Middle frontal gyrus (tissue), 1 donor: ENCODE data around the gene TMEM190.
A peak's percentile ranks its signal among the peaks of the same experiment; 100 is the strongest.
"Not testable (repeated sequence)": the region's sequence is repeated elsewhere in the genome, so short reads cannot be mapped to it uniquely, and the experiment has no call there.

Experiments used
- DNase-seq: peaks from one replicate; pipeline ENCODE4 v3.0.0-alpha.2; 2015; ENCODE audit warnings: low spot score; ENCODE audit errors: extremely low spot score

Gene TMEM190

DNA sequence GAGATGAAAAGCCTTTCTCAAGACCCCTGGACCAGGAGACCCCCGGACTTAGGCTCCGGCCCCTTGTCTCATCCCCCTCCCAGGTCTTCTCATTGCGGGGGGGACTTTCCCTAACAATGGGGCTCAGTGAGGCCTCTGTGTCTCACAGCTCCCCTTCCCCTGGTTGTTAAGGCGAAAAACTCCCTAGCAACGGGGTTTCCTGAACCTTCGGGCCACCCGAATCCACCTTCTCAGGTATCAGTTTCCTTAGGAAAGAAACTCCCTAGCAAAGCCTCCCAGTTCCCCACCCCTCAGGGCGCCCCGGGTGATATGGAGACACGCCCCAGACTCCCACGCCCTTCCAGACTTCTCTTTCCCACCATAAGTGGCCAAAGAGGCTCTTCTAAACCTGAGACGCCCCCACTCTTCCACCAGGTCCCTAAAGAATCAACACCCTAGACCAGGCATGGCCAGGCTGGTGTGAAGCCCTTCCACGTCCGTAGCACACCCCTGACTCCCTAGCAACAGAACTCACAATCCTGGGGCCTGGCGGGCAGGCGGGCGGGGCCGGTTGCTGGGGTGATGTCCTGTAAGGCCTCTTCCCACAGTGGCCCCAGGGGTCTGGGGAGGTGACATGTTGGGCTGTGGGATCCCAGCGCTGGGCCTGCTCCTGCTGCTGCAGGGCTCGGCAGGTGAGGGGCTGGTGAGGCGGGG lies at the start of gene TMEM190:
TSS of gene TMEM190 (plus strand) at position 586 of the 693 bp plus-strand sequence. CDS start at position 614, 28 bp downstream.
- DNase-seq, result no peak

- not testable (repeated sequence) for DNase-seq
Measured at GRCh38 chr19:55328774-55329318, 47.8 kb upstream of the TMEM190 start.

DNA sequence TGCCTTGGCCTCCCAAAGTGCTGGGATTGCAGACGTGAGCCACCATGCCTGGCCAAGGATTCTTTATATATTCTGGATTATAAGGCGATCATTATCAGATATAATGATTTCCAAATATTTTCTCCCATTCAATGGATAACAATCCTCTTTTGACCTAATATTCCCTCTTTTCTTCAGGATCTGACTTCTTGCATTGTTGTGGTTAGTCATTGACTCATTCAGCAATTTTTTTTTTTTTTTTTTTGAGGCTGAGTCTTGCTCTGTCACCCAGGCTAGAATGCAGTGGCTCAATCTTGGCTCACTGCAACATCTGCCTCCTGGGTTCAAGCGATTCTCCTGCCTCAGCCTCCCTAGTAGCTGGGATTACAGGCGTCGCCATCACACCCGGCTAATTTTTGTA lies 46.8 kb upstream of the TMEM190 start:
- not testable (repeated sequence) for DNase-seq

DNA sequence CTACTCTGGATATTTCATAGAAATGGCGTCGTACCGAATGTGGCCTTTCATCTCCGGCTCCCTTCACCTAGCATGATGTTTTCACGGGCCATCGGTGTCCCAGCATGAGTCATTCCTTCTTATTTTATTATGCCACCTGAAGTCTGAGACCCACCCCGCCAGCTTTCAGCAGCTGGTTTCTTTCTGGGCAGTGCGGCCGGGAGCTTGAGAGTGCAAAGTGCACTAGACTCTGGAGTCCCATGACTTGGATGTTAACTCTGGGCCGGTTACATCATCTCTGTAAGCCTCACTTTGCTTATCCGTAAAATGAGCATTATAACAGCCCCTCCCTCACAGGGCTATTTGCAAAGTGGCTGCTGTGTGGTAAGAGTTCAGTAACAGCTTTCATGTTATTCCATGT lies 42.8 kb upstream of the TMEM190 start:
- DNase-seq, result no peak

- no peak for DNase-seq
Measured at GRCh38 chr19:55336101-55336500, 40.5 kb upstream of the TMEM190 start.

DNA sequence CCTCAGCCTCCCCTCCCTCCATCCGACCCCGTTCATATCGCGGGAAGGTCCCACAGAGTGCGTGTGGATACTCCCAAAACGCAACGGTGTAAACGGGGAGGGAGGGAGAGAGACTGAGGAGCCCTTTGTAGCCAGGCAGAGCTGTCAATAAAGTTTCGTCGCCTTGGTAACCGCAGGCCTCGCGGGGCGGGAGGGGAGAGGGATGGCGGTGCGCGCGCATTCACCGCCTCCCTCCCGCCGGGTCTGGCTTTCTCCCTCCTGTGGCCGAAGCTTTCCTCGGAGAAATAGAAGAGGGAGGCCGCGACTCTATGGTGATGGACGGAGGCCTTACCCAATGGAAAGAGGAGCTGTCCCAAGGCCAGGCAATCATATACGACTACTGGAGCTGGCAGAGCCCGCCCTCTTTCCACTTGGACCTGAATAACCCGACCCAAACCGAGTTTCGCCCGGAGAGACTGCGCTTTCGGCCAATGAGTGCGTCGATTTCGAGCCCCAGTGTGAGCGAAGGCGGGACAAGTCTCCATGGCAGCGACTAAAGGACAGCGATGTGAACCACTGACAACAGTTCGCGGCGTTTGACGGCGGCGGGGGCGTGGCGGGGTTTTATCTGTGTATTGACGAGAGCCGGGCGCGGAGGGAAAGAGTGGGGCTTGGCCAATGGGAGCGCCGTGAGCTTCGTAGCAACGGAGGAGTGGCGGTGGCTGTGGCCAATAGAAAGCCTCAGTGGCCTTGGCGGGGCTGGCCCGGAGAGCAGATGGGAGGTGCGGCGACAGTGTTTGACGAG lies 37.3 kb upstream of the TMEM190 start, which contains the start of gene KMT5C:
TSS of gene KMT5C (plus strand) at position 772 of the 784 bp plus-strand sequence. CDS start 2,061 bp downstream, outside the sequence.
- peak; percentile 100 for DNase-seq

DNA sequence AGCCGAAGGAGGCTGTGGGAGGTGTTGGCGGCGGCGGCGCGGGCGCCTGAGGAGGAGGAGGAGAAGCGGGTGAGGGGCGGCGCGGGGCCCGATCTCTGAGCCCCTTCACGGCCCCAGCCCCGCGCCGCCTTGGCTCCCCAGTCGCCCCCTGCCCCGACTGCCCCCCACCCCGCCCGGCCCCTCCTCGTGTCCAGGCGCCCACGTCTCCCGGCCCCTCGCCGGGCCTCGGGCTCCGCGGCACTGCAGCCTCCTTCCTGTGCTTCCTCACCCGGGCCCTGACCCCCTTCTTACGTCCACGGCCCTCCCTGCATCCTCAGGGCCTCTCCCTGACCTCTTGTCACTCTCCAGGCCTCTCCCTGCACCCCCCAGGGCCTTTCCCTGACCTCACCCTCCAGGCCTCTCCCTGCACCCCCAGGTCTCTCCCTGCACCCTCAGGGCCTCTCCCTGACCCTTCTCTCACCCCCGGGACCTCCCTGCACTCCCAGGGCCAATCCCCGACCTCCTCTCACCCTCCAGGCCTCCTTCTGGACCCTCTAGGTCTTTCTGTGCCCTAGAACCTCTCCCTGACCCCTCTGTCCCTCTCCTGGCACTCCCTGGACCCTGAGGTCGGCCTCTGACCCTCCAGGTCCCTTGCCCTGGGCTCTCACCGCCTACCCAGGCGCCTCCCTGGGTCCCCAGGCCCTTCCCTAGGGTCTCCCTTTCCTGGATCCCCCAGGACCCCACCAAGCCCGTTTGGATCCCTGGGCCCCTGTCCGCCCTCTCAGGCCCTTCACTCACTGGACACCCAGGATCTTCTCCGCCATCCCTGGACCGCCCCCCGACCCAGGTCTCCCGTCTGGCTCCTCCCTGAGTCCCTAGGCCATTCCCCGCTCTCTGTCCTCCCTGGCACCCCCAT lies 36.5 kb upstream of the TMEM190 start:
- DNase-seq, result no peak

DNA sequence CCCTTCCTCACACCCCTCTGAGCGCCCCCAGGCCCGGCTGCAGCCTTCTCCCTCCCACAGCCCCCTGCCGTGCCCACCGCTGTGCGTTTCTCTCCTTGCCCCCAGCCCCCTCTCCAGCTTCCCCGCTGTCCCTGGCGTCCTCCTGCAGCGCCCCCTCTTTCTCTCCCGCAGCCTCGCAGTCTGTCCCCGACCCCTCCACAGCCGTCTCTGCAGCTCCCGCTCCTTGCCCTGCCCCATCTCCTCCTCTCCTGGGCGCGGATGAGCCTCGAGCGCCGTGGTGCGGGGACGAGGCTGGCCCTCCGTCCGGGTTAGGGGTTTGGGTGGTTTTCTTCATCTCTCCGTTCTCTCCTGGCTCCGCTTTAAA lies 35.9 kb upstream of the TMEM190 start:
- DNase-seq, result no peak

GRCh38 chr19:55341171-55341588 lies 35.4 kb upstream of the TMEM190 start:
- DNase-seq, result no peak

GRCh38 chr19:55341595-55342531 lies 34.8 kb upstream of the TMEM190 start:
- DNase-seq, result no peak

GRCh38 chr19:55344444-55344843 lies 32.2 kb upstream of the TMEM190 start:
- DNase-seq, result no peak

DNA sequence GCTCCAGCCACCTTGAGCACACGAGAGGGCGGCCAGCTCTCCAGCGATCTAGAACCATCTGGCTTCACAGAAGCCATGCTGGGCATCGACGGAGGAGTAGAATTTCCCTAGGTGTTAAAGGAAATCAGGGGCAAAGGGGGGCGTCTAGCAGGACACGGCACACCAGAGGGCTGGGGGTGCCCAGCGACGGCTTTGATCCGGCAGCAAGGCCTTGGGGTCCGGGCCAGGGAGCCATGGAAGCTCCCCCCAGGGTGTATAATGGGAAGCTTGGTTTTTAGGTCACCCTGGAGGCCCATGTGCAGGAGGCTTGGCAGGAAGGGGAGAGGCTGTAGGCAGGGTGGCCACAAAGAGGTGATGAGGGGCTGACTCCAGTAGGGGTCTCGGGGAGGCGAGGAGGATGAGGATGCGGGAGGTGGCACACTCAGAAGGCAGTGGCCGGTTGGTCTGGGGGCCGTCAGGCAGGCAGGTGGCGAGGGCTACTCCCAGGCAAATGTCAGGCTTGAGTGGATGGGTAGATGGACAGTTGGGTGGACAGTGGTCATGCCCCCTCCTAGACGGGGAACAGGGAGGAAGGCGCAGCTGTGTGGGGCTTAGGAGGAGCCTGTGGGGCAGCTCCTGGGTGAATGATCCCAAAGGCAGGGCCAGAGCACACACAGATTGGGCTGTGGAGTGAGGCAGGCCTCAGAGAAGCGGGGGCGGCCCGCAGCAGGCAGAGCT lies 31.4 kb upstream of the TMEM190 start:
- DNase-seq, result no peak

- no peak for DNase-seq
Measured at GRCh38 chr19:55345818-55346724, 30.6 kb upstream of the TMEM190 start.

GRCh38 chr19:55346725-55347441 lies 29.7 kb upstream of the TMEM190 start:
- no peak for DNase-seq

GRCh38 chr19:55347442-55348009 lies 29.1 kb upstream of the TMEM190 start:
- no peak for DNase-seq

GRCh38 chr19:55348317-55349034 lies 28.1 kb upstream of the TMEM190 start:
- no peak for DNase-seq
